ENCODE measurements around the gene LMNTD1.

DNA sequence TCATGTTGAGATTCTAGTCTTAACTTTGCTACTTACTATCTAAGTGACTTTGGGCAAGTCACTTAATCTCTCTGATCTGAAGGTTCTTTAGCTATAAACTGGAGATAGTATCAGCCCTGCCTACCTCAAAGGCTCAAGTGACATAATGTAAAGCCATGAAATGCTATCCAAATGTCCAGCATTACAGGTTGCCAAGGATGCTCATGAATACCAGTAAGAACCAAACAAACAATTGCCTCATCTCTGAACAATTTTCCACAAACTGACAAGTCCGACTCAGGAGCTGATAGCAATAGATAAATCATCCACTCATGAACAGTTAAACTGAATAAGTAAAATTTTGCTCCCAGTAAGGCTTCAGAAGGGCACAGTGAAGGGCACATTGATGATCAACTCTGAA, 51.5 kb downstream of the LMNTD1 start:
- TF ChIP-seq EZH2 (IDR thresholded peaks at IDR 0.05; ENCODE audit: low read depth) = no peak
- TF ChIP-seq, protein P1, sequence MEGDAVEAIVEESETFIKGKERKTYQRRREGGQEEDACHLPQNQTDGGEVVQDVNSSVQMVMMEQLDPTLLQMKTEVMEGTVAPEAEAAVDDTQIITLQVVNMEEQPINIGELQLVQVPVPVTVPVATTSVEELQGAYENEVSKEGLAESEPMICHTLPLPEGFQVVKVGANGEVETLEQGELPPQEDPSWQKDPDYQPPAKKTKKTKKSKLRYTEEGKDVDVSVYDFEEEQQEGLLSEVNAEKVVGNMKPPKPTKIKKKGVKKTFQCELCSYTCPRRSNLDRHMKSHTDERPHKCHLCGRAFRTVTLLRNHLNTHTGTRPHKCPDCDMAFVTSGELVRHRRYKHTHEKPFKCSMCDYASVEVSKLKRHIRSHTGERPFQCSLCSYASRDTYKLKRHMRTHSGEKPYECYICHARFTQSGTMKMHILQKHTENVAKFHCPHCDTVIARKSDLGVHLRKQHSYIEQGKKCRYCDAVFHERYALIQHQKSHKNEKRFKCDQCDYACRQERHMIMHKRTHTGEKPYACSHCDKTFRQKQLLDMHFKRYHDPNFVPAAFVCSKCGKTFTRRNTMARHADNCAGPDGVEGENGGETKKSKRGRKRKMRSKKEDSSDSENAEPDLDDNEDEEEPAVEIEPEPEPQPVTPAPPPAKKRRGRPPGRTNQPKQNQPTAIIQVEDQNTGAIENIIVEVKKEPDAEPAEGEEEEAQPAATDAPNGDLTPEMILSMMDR (conservative IDR thresholded peaks at IDR 0.05) = no peak

Measured in PC-9 (cell line).